ENCODE measurements around the gene RMC1. TPM values are rescaled to one million over a fixed set of nuclear protein-coding genes. Genes with fewer than 3 reads are reported as not detected.

RMC1 gene
- total and polyA plus RNA-seq, 2 experiments from 2014 or later: 10.4 to 28.0 TPM

DNA sequence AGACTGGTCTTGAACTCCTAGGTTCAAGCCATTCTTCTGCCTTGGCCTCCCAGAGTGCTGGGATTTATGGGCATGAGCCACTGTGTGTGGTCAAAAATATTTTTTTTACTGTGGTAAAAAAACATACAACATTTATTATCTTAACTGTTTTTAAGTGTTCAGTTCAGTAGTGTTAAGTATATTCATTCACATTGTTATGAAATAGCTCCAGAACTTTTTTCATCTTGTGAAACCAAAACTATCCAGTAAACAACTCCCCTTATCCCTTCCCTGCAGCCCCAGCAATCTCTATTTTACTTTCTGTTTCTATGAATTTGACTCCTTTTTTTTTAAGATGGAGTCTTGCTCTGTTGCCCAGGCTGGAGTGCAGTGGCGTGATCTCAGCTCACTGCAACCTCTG is 9.3 kb downstream of the RMC1 start:
- Histone ChIP-seq H3K27ac (no peak overlapping the region), H3K4me1 (ENCODE audit: low read depth) (peaks cover 7% of the 10 kb centered on the region), H3K9me3 (ENCODE audit: low read depth) (no peaks in the 10 kb centered on the region), H3K4me3 (no peak overlapping the region), H3K27me3 (no peaks in the 10 kb centered on the region), H3K36me3 (peaks cover 3% of the 10 kb centered on the region)
- DNase-seq (ENCODE audit: low read depth in 1 of 2, low spot score in 1 of 2): peak in 1 of 2 donors; percentile 34
- TF ChIP-seq, protein P1, sequence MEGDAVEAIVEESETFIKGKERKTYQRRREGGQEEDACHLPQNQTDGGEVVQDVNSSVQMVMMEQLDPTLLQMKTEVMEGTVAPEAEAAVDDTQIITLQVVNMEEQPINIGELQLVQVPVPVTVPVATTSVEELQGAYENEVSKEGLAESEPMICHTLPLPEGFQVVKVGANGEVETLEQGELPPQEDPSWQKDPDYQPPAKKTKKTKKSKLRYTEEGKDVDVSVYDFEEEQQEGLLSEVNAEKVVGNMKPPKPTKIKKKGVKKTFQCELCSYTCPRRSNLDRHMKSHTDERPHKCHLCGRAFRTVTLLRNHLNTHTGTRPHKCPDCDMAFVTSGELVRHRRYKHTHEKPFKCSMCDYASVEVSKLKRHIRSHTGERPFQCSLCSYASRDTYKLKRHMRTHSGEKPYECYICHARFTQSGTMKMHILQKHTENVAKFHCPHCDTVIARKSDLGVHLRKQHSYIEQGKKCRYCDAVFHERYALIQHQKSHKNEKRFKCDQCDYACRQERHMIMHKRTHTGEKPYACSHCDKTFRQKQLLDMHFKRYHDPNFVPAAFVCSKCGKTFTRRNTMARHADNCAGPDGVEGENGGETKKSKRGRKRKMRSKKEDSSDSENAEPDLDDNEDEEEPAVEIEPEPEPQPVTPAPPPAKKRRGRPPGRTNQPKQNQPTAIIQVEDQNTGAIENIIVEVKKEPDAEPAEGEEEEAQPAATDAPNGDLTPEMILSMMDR (IDR thresholded peaks at IDR 0.05; ENCODE audit: low read depth, low read length): no peak

DNA sequence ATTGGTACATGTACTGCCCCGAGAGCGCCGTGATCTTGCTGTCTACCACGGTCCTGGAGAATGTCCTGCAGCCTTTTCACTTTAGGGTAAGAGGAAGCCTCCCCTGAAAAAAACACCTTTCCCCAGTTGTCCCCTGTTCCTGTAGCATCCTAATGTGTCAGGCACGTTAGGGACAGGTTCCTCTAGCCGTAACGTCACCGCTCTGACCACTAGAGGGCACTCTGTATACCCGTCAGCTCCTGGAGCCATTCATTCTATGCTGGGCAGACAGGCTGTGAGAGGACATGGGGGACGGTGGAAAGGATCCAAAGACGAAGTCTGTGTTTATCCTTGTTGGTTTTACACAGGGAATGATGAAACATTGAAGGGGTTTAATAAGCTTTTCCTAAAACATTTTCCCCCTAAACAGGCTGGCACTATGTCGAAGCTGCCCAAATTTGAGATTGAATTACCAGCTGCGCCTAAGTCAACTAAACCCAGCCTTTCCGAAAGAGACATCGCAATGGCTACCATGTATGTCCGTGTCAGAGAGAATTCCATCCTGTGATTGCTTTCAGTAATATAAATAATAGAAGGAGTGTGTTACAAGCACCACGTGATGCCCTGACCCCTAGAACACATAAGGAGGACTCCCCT is 12.7 kb downstream of the RMC1 start:
- H3K27me3 ChIP-seq: no peaks in the 10 kb centered on the region
- TF ChIP-seq, protein P1 (IDR thresholded peaks at IDR 0.05; ENCODE audit: low read depth, low read length): peak; percentile 95
- H3K9me3 ChIP-seq (ENCODE audit: low read depth): no peaks in the 10 kb centered on the region
- H3K27ac ChIP-seq: no peak overlapping the region
- H3K4me3 ChIP-seq: no peak overlapping the region
- no peaks in the 10 kb centered on the region for H3K4me1 ChIP-seq (ENCODE audit: low read depth)
- DNase-seq (ENCODE audit: low read depth in 1 of 2, low spot score in 1 of 2): peak; percentile 82 to 88
- peaks cover 17% of the 10 kb centered on the region for H3K36me3 ChIP-seq

- H3K27ac ChIP-seq: no peak overlapping the region
- TF ChIP-seq, protein P1 (IDR thresholded peaks at IDR 0.05; ENCODE audit: low read depth, low read length): no peak
- no peaks in the 10 kb centered on the region for H3K4me1 ChIP-seq (ENCODE audit: low read depth)
- H3K27me3 ChIP-seq: no peaks in the 10 kb centered on the region
- H3K9me3 ChIP-seq (ENCODE audit: low read depth): no peaks in the 10 kb centered on the region
- DNase-seq (ENCODE audit: low read depth in 1 of 2, low spot score in 1 of 2): no peak
- H3K4me3 ChIP-seq: no peak overlapping the region
- H3K36me3 ChIP-seq: peaks cover 28% of the 10 kb centered on the region
Observed at GRCh38 chr18:23519734-23520133, 16.4 kb downstream of the RMC1 start.

GRCh38 chr18:23521271-23521670 is 18.0 kb downstream of the RMC1 start:
- Histone ChIP-seq H3K27ac (no peak overlapping the region), H3K4me1 (ENCODE audit: low read depth) (no peaks in the 10 kb centered on the region), H3K27me3 (no peaks in the 10 kb centered on the region), H3K4me3 (no peak overlapping the region), H3K36me3 (peaks cover 32% of the 10 kb centered on the region), H3K9me3 (ENCODE audit: low read depth) (no peaks in the 10 kb centered on the region)
- no peak for DNase-seq (ENCODE audit: low read depth in 1 of 2, low spot score in 1 of 2)
- TF ChIP-seq, protein P1 (IDR thresholded peaks at IDR 0.05; ENCODE audit: low read depth, low read length): no peak

GRCh38 chr18:23521907-23522306 is 18.6 kb downstream of the RMC1 start:
- TF ChIP-seq, protein P1 (IDR thresholded peaks at IDR 0.05; ENCODE audit: low read depth, low read length): no peak
- no peaks in the 10 kb centered on the region for H3K4me1 ChIP-seq (ENCODE audit: low read depth)
- H3K36me3 ChIP-seq: peaks cover 32% of the 10 kb centered on the region
- no peak overlapping the region for H3K27ac ChIP-seq
- H3K4me3 ChIP-seq: no peak overlapping the region
- no peak for DNase-seq (ENCODE audit: low read depth in 1 of 2, low spot score in 1 of 2)
- H3K27me3 ChIP-seq: no peaks in the 10 kb centered on the region
- no peaks in the 10 kb centered on the region for H3K9me3 ChIP-seq (ENCODE audit: low read depth)
